Loucy (cell line): Measurements from ENCODE around the gene SLC44A1.

Experiments used
- EZH2phosphoT487 ChIP-seq: fragments of 200-600 bp; IDR thresholded peaks from 2 replicates; pipeline ENCODE4 v1.6.1; 2018; ENCODE audit warnings: antibody characterized with exemption, mild to moderate bottlenecking, moderate library complexity, borderline replicate concordance
- TF ChIP-seq, protein P1 (sequence below): fragments of 200-600 bp; sonication (generic); conservative IDR thresholded peaks from 2 replicates; pipeline ENCODE4 v1.5.1; 2014; ENCODE audit warnings: mild to moderate bottlenecking, antibody characterized with exemption, low read length

DNA sequence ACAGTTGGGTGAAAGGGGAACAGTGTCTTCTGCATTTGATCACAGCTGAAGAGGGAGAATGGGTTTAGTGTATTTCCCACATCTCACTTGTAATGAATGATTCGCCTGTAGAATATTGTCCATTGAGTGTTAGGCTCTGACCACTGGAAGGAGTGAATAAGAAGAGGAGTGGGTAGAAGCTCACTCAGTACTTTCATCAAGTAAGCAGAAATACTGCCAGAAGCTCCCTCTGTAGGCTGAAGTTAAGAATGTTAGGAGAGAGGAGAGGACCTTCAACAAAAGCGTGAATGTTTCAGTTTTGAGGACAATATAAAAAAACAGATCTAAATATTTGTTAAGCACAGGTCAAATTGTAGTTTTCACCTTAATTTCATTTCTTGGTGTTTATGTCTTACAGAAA, 230.9 kb downstream of the SLC44A1 start:
- TF ChIP-seq, protein P1, sequence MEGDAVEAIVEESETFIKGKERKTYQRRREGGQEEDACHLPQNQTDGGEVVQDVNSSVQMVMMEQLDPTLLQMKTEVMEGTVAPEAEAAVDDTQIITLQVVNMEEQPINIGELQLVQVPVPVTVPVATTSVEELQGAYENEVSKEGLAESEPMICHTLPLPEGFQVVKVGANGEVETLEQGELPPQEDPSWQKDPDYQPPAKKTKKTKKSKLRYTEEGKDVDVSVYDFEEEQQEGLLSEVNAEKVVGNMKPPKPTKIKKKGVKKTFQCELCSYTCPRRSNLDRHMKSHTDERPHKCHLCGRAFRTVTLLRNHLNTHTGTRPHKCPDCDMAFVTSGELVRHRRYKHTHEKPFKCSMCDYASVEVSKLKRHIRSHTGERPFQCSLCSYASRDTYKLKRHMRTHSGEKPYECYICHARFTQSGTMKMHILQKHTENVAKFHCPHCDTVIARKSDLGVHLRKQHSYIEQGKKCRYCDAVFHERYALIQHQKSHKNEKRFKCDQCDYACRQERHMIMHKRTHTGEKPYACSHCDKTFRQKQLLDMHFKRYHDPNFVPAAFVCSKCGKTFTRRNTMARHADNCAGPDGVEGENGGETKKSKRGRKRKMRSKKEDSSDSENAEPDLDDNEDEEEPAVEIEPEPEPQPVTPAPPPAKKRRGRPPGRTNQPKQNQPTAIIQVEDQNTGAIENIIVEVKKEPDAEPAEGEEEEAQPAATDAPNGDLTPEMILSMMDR: peak; percentile 56
- no peak for TF ChIP-seq EZH2phosphoT487
